OCI-LY7 (cell line): Measurements from ENCODE around the gene TBCCD1. TPM values are rescaled to one million over a fixed set of nuclear protein-coding genes. Genes with fewer than 3 reads are reported as not detected.
"Not testable (repeated sequence)": the region's sequence is repeated elsewhere in the genome, so short reads cannot be mapped to it uniquely, and the experiment has no call there.

Experiments
- BruUV-seq: library from RNA; stranded (reverse); fragments of 400-500 nt; replicated peaks from 2 replicates; lab custom pipeline; 2021; lab: Mats Ljungman, UMichigan
- CTCF ChIA-PET: fragments of 300-600 bp; sonication (Branson Sonifier 250); formaldehyde crosslinking; loops from one replicate; lab custom pipeline; 2022; ENCODE audit warnings: antibody characterized with exemption; ENCODE audit not compliant: unreplicated experiment; lab: Charles Lee
- POLR2A ChIA-PET: fragments of 300-600 bp; sonication (Branson Sonifier 250); formaldehyde crosslinking; loops from one replicate; lab custom pipeline; 2022; ENCODE audit warnings: antibody characterized with exemption; lab: Charles Lee
- DNase-seq: peaks from one replicate; pipeline ENCODE4 v3.0.0-alpha.2; 2015; ENCODE audit warnings: low spot score
- H2AFZ ChIP-seq: fragments of 200-600 bp; sonication (generic), shearing (Covaris generic); 2 replicates; pipeline ENCODE4 v1.6.1; 2014; ENCODE audit warnings: mild to moderate bottlenecking, antibody characterized with exemption, low read length, moderate library complexity
- H3K27ac ChIP-seq: fragments of 200-600 bp; sonication (generic); 2 replicates; pipeline ENCODE4 v1.5.1; 2014; ENCODE audit warnings: mixed run types, low read depth, mild to moderate bottlenecking, moderate library complexity, low read length, inconsistent platforms; ENCODE audit not compliant: poor library complexity, severe bottlenecking
- H3K36me3 ChIP-seq: fragments of 200-600 bp; sonication (generic); 2 replicates; pipeline ENCODE4 v1.6.1; 2014; ENCODE audit warnings: mild to moderate bottlenecking, antibody characterized with exemption, low read length, moderate library complexity, mixed read lengths; ENCODE audit not compliant: insufficient read depth
- H3K4me1 ChIP-seq: fragments of 200-600 bp; sonication (generic); 2 replicates; pipeline ENCODE4 v1.5.1; 2014; ENCODE audit warnings: mild to moderate bottlenecking, low read length; ENCODE audit not compliant: insufficient read depth, poor library complexity, severe bottlenecking
- H3K4me2 ChIP-seq: fragments of 200-600 bp; sonication (generic); 2 replicates; pipeline ENCODE4 v1.6.1; 2014; ENCODE audit warnings: mild to moderate bottlenecking, low read length
- H3K4me3 ChIP-seq: fragments of 200-600 bp; sonication (generic); 2 replicates; pipeline ENCODE4 v1.5.1; 2014; ENCODE audit warnings: mild to moderate bottlenecking, low read depth, low read length; ENCODE audit not compliant: poor library complexity, severe bottlenecking
- H3K79me2 ChIP-seq: fragments of 200-600 bp; sonication (generic); 2 replicates; pipeline ENCODE4 v1.6.1; 2016; ENCODE audit warnings: low read depth, mild to moderate bottlenecking, low read length, moderate library complexity, mixed read lengths; ENCODE audit not compliant: insufficient read depth
- H3K9me2 ChIP-seq: fragments of 200-600 bp; sonication (generic); 2 replicates; pipeline ENCODE4 v1.6.1; 2016; ENCODE audit warnings: mild to moderate bottlenecking, low read length, mixed read lengths; ENCODE audit not compliant: insufficient read depth
- H3K9me3 ChIP-seq: fragments of 200-600 bp; sonication (generic); 2 replicates; pipeline ENCODE4 v1.6.1; 2014; ENCODE audit warnings: mild to moderate bottlenecking, mixed run types, low read length, mixed read lengths
- H4K20me1 ChIP-seq: fragments of 200-600 bp; sonication (generic); 2 replicates; pipeline ENCODE4 v1.6.1; 2014; ENCODE audit warnings: mild to moderate bottlenecking, antibody characterized with exemption, low read length, moderate library complexity, mixed read lengths; ENCODE audit not compliant: insufficient read depth
- EZH2phosphoT487 ChIP-seq: fragments of 200-600 bp; sonication (generic); IDR thresholded peaks from 2 replicates; pipeline ENCODE4 v1.6.1; 2018; ENCODE audit warnings: low read depth, borderline replicate concordance, mild to moderate bottlenecking, mixed run types, antibody characterized with exemption, low read length, moderate library complexity, mixed read lengths
- intact Hi-C: fragments of 100-400 bp; cut with micrococcal nuclease; formaldehyde crosslinking; loops from one replicate; pipeline ENCODE4 v1.10.0; 2022; ENCODE audit not compliant: unreplicated experiment
- total RNA-seq, 2 experiments: library from RNA; depleted of rRNA in 1 of 2; stranded (reverse); fragments of >200 nt in 1 of 2; shearing (Covaris generic) in 1 of 2; gene quantifications; 2 replicates each; pipeline ENCODE4 v1.2.3, GENCODE V29; 2014 to 2022
- TF ChIP-seq, protein P1 (sequence below): fragments of 200-600 bp; sonication (generic); conservative IDR thresholded peaks from 2 replicates; pipeline ENCODE4 v1.5.1; 2014; ENCODE audit warnings: mild to moderate bottlenecking, antibody characterized with exemption, low read length, moderate library complexity, mixed read lengths

The TBCCD1 gene
- total RNA-seq, 2 experiments from 2014 or later, result 21.9 to 27.0 TPM

DNA sequence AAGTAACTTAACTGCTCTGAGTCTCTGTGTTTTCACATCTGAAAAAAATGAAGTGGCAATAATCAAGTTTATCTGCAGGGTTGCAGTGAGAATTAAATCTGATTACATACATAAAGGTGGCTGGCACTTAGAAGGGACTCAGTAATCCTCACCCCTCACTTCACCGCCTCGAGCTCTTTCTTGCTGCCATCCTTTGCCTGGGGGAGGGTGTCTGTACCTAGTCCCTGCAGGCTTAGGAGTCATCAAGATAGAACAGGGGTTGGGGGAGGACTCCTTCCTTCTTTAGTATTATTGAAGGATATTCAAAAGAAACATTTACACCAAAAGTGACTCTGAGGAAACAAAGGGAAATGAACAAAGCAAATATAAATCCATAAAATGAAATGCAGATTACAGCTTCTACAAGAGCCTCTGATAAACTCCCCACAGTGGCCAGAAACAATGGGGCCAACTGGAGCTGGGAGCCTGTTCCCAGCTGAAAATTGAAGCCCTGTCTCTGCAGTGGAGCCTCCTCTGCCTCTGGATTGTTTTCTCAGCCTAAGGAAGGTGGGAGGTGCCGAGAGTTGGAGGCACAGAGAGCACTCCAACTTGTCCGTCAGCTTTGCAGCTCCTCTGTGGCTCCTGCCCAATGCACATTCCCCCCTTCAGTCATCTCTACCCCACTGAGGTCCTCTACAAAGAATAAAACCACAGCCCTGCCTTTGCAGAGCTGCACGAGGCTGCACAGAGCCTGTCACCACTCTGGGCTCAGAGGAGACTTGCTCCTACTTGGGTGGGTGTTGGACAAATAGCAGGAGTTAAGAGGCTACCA is 64.8 kb downstream of the TBCCD1 start:
- Histone ChIP-seq H3K79me2 (no peaks in the 10 kb centered on the region), H3K27ac (no peak overlapping the region), H3K4me3 (no peak overlapping the region), H3K9me3 (no peaks in the 10 kb centered on the region), H2AFZ (no peak overlapping the region), H3K4me2 (no peak overlapping the region), H3K36me3 (no peaks in the 10 kb centered on the region), H3K4me1 (no peaks in the 10 kb centered on the region), H4K20me1 (no peaks in the 10 kb centered on the region), H3K9me2 (no peaks in the 10 kb centered on the region)
- TF ChIP-seq EZH2phosphoT487, result no peak
- TF ChIP-seq, protein P1, sequence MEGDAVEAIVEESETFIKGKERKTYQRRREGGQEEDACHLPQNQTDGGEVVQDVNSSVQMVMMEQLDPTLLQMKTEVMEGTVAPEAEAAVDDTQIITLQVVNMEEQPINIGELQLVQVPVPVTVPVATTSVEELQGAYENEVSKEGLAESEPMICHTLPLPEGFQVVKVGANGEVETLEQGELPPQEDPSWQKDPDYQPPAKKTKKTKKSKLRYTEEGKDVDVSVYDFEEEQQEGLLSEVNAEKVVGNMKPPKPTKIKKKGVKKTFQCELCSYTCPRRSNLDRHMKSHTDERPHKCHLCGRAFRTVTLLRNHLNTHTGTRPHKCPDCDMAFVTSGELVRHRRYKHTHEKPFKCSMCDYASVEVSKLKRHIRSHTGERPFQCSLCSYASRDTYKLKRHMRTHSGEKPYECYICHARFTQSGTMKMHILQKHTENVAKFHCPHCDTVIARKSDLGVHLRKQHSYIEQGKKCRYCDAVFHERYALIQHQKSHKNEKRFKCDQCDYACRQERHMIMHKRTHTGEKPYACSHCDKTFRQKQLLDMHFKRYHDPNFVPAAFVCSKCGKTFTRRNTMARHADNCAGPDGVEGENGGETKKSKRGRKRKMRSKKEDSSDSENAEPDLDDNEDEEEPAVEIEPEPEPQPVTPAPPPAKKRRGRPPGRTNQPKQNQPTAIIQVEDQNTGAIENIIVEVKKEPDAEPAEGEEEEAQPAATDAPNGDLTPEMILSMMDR, result no peak
- no peak for DNase-seq
- CTCF ChIA-PET, result no interaction called here
- BruUV-seq, result no TSS peak
- intact Hi-C loops, result no loop called here
- POLR2A ChIA-PET, result interaction anchor here (0.6 kb wide), 1 partner anchor 256 kb away, joined by 3 read pairs; no protein-coding TSS in a partner anchor

DNA sequence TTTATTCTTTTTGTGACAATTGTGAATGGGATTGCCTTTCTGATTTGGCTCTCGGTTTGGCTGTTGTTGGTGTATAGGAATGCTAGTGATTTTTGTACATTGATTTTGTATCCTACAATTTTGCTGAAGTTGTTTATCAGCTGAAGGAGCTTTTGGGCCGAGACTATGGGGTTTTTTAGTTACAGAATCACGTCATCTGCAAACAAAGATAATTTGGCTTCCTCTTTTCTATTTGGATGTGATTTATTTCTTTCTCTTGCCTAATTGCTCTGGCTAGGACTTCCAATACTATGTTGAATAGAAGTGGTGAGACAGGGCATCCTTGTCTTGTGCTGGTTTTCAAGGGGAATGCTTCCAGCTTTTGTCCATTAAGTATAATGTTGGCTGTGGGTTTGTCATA is 67.2 kb downstream of the TBCCD1 start:
- H3K4me2 ChIP-seq, H3K9me3 ChIP-seq, H3K27ac ChIP-seq, H3K9me2 ChIP-seq, H3K36me3 ChIP-seq, DNase-seq, H2AFZ ChIP-seq, H3K79me2 ChIP-seq, H3K4me1 ChIP-seq, BruUV-seq, H3K4me3 ChIP-seq, CTCF ChIA-PET, H4K20me1 ChIP-seq, intact Hi-C loops: not testable (repeated sequence)
- POLR2A ChIA-PET, result interaction anchor here (0.6 kb wide), 2 partner anchors 229 to 850 kb away, joined by 3 to 4 read pairs; no protein-coding TSS in a partner anchor

DNA sequence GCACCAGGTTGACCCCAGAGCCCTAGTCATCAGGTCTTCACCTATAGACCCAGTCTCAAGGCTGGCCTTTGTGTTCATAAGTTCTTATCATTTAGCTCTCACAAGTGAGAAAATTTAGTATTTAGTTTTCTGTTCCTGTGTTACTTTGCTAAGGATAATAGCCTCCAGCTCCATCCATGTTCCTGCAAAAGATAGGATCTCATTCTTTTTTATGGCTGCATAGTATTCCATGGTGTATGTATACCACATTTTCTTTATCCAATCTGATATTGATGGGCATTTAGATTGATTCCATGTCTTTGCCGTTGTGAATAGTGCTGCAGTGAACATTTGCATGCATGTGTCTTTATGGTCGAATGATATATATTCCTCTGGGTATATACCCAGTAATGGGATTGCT is 69.1 kb downstream of the TBCCD1 start:
- H3K4me2 ChIP-seq, H3K79me2 ChIP-seq, CTCF ChIA-PET, intact Hi-C loops, H2AFZ ChIP-seq, H3K27ac ChIP-seq, H3K9me2 ChIP-seq, H3K9me3 ChIP-seq, H4K20me1 ChIP-seq, DNase-seq, H3K4me3 ChIP-seq, H3K36me3 ChIP-seq, H3K4me1 ChIP-seq, BruUV-seq: not testable (repeated sequence)
- POLR2A ChIA-PET, result interaction anchor here (0.6 to 0.7 kb wide), 3 partner anchors 18 to 1322 kb away, joined by 3 read pairs; no protein-coding TSS in a partner anchor
